A549 treated with DMSO at 1 μM for 4 hours (cell line): ENCODE results near the gene DIS3. TPM values are rescaled to one million over a fixed set of nuclear protein-coding genes. Genes with fewer than 3 reads are reported as not detected.

ENCODE experiments used
- total RNA-seq: library from RNA; stranded (reverse); fragments of 200-300 nt; extraction: Qiagen RNA extraction; gene quantifications from 5 replicates; pipeline ENCODE4 v1.2.3, GENCODE V29; 2022; ENCODE audit warnings: low read depth

The DIS3 gene
- total RNA-seq: 19.8 to 24.8 TPM (median 21.0 TPM) in 5 replicates

DNA sequence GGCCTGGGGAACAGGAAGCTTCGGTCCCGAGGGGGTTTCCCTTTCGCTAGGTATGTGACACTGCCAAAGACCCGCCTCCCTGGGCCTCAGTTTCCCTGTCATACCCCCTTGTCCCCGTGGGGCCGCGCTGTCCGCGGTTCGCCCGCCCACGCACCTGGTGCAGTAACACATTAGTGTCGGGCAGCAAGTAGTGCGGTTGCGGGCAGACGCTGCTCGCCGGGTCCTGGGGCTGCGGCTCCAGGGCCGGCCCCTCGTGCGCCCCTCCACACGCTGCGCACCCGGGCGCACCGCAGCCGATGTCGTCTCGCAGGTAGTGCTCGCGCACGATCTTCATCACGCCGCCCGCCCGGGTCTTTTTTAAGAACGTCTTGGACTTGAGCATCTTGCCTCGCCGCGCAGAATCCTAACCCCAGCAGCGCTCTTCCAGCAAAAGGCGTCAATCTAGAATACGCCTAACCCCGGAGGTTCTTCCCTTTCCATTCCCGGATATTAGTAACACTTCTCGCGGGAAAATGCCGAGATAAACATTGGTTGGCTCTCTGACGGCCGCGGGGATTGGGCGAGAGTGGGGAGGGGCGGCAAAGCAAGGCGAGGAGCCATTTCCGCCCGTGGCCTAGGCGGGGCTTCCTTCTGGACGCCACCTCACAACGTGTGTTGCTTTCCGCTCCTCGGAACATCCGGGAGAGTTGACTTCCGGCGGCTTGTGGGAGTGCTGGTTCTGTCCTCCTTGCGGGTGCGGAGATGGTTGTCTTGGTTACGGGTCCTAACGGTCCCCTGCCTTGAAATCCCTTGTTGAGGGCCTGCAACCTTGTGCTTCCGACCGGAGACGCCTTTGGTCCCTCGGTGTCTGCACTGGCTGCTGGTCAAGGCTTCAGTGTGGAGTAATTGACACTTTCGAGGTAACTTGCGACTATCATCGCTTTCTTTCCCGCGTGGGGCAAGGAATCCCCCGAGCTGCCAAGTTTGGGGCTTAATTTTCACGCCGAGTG is at the start of gene DIS3, which contains the start of gene PIBF1:
DIS3 (minus strand) TSS at position 450 of the 989 bp plus-strand sequence; CDS start at position 382, 68 bp downstream.
PIBF1 (plus strand) TSS at position 683 of the 989 bp plus-strand sequence. CDS start 1,337 bp downstream, outside the sequence.

GRCh38 chr13:72727417-72728289 is 54.0 kb downstream of the DIS3 start, which contains the start of the genes BORA and MZT1:
BORA (plus strand) TSS chr13:72727923; CDS start chr13:72728941, 1,018 bp downstream.
MZT1 (minus strand) TSS chr13:72727629; CDS start chr13:72727602, 27 bp downstream.

Other genes starting within 250 kb of the DIS3 start
- 9.3 to 17.7 TPM (median 12.8 TPM) in 5 replicates for gene MZT1, start 54.3 kb downstream of the DIS3 start, total RNA-seq
- 8.1 to 9.7 TPM (median 9.1 TPM) in 5 replicates for gene BORA, start 54.0 kb downstream of the DIS3 start, total RNA-seq
- gene PIBF1, start 233 bp upstream of the DIS3 start, total RNA-seq: 3.0 to 5.9 TPM (median 4.8 TPM) in 5 replicates